Coronary artery (tissue), 2 donors: Measurements from ENCODE around the gene FYB2.
"Not testable (repeated sequence)": the region's sequence is repeated elsewhere in the genome, so short reads cannot be mapped to it uniquely, and the experiment has no call there.

Source experiments
- DNase-seq: peaks from one replicate; pipeline ENCODE4 v3.0.0-alpha.2; 2017; ENCODE audit warnings: low spot score
- H3K27ac ChIP-seq, 2 donors: fragments of 200-600 bp; sonication (generic); one replicate each; pipeline ENCODE4 v1.5.1; 2016 to 2019
- H3K4me3 ChIP-seq: fragments of 200-600 bp; sonication (generic); 2 replicates; pipeline ENCODE4 v1.5.1; 2016; ENCODE audit warnings: mild to moderate bottlenecking, moderate library complexity
- TF ChIP-seq, protein P1 (sequence below): fragments of 200-600 bp; sonication (generic); IDR thresholded peaks from one replicate; pipeline ENCODE4 v1.5.1; 2019; ENCODE audit warnings: antibody characterized with exemption

The FYB2 gene

GRCh38 chr1:56782773-56783172 lies 36.4 kb downstream of the FYB2 start:
- TF ChIP-seq, protein P1, sequence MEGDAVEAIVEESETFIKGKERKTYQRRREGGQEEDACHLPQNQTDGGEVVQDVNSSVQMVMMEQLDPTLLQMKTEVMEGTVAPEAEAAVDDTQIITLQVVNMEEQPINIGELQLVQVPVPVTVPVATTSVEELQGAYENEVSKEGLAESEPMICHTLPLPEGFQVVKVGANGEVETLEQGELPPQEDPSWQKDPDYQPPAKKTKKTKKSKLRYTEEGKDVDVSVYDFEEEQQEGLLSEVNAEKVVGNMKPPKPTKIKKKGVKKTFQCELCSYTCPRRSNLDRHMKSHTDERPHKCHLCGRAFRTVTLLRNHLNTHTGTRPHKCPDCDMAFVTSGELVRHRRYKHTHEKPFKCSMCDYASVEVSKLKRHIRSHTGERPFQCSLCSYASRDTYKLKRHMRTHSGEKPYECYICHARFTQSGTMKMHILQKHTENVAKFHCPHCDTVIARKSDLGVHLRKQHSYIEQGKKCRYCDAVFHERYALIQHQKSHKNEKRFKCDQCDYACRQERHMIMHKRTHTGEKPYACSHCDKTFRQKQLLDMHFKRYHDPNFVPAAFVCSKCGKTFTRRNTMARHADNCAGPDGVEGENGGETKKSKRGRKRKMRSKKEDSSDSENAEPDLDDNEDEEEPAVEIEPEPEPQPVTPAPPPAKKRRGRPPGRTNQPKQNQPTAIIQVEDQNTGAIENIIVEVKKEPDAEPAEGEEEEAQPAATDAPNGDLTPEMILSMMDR: no peak

GRCh38 chr1:56780826-56781225 lies 38.4 kb downstream of the FYB2 start:
- Histone ChIP-seq H3K27ac (no peak overlapping the region), H3K4me3 (no peak overlapping the region)
- TF ChIP-seq, protein P1: no peak
- no peak for DNase-seq

More at GRCh38 chr1:56782773-56783172, 36.4 kb downstream of the FYB2 start:
- Histone ChIP-seq H3K27ac (no peak overlapping the region), H3K4me3 (no peak overlapping the region)
- no peak for DNase-seq

DNA sequence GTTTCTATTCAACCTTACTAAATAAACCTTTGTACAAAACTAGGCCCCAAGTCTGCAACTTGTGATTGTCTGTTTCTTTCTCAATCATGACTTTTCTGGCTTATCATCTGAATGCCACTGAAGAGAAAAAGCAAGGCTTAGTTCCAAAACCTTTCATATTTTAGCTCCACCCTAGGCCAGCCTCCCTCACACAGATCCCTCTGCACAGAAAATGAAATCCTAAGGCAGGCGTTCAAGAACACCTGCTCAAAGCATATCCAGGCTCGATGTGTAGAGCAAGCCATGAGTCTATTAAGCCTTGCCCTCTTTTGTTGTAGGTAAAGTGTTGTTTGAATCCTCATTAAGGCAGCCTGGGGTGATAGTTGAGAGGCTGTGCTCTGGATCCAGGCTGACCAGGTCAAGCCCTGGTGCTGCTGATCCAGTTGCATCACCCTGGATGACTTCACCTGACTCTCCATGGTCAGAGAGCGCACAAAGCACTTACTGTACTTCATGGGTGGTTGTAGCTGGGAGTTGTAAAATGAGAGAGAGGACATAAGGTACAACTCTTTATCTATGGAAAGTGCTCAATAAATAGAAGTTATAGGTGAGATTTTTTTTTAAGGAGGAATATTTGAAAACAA lies 39.0 kb downstream of the FYB2 start:
- DNase-seq: no peak

GRCh38 chr1:56777972-56778371 lies 41.2 kb downstream of the FYB2 start:
- Histone ChIP-seq H3K27ac (no peak overlapping the region), H3K4me3 (no peak overlapping the region)
- no peak for DNase-seq
- TF ChIP-seq, protein P1: no peak

More for the DNA sequence above, 39.0 kb downstream of the FYB2 start:
- no peak overlapping the region for H3K27ac ChIP-seq
- no peak overlapping the region for H3K4me3 ChIP-seq
- TF ChIP-seq, protein P1: no peak

- not testable (repeated sequence) for H3K4me3 ChIP-seq, DNase-seq, H3K27ac ChIP-seq
These were observed 44.5 kb downstream of the FYB2 start for GRCh38 chr1:56774732-56775131.

DNA sequence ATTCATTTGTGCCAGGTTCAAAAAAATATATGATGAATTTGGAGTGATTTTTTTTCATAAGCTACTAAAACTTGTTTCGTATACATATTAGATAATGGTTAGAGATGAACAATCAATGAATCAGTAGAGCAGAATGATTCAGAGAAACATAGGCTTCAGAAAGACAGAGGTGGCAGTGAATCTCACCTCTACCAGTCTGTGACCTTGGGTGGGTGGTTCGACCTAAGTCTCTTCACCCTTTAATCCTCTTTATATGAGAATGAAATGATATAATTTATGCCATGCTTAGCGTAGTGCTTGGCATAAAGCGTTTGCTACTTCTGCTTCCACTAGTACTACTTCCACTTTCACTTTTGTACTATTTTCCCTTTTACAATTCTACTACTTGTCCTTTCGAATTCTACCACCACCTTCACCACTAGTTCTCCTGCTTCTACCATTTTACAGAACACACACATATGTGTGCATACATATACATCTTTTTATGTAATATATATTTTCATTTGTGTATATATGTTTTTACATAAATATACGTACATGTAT lies 45.1 kb downstream of the FYB2 start:
- no peak for DNase-seq
- TF ChIP-seq, protein P1: no peak
- Histone ChIP-seq H3K4me3 (no peak overlapping the region), H3K27ac (no peak overlapping the region)

- Histone ChIP-seq H3K4me3 (no peak overlapping the region), H3K27ac (no peak overlapping the region)
- TF ChIP-seq, protein P1: no peak
- DNase-seq: no peak
These were observed 45.7 kb downstream of the FYB2 start for GRCh38 chr1:56773341-56774066.
